SK-N-SH (cell line): ENCODE measurements around the gene PTK7. TPM values are rescaled to one million over a fixed set of nuclear protein-coding genes. Genes with fewer than 3 reads are reported as not detected.
A peak's percentile ranks its signal among the peaks of the same experiment; 100 is the strongest.

Experiments used
- CTCF ChIA-PET: fragments of 300-600, 350-600 bp; formaldehyde crosslinking; extraction: SDS; loops from one replicate; lab custom pipeline; 2021; lab: Yijun Ruan, JAX
- POLR2A ChIA-PET: fragments of 350-600 bp; sonication (Branson Sonifier 250); formaldehyde crosslinking; extraction: SDS; loops from one replicate; lab custom pipeline; 2020; ENCODE audit warnings: antibody characterized with exemption, inconsistent platforms; lab: Yijun Ruan, JAX
- DNase-seq: peaks from one replicate; pipeline ENCODE4 v3.0.0; 2012
- H2AFZ ChIP-seq: fragments of 200-600 bp; sonication (generic); 2 replicates; pipeline ENCODE4 v1.8.1; 2016; ENCODE audit warnings: antibody characterized with exemption, mild to moderate bottlenecking, low read depth
- H3F3A ChIP-seq: fragments of 200-600 bp; sonication (generic); replicated peaks from 2 replicates; pipeline ENCODE3; 2016; ENCODE audit warnings: antibody characterized with exemption, mild to moderate bottlenecking; ENCODE audit not compliant: insufficient read depth
- H3K27ac ChIP-seq, 2 experiments: fragments of 200-500 bp in 1 of 2; fragments of 200-600 bp in 1 of 2; sonication (Bioruptor generic) in 1 of 2; sonication (generic), shearing (Covaris generic) in 1 of 2; 2 replicates each; pipeline versions ENCODE4 v1.5.1 to v1.6.1; 2014 to 2016; ENCODE audit warnings: low read depth in 2 of 2, inconsistent platforms in 1 of 2, low read length in 1 of 2, mild to moderate bottlenecking in 1 of 2, mixed read lengths in 1 of 2
- H3K27me3 ChIP-seq: fragments of 200-600 bp; sonication (generic), shearing (Covaris generic); 2 replicates; pipeline ENCODE4 v1.6.1; 2016; ENCODE audit warnings: mixed run types; ENCODE audit not compliant: insufficient read depth
- H3K36me3 ChIP-seq, 2 experiments: fragments of 200-500 bp in 1 of 2; fragments of 200-600 bp in 1 of 2; sonication (Bioruptor generic) in 1 of 2; sonication (generic) in 1 of 2; replicated peaks in 1 of 2; 2 replicates each; pipeline versions ENCODE3 to v1.5.1; 2014 to 2016; ENCODE audit warnings: low read length in 1 of 2, mild to moderate bottlenecking in 1 of 2; ENCODE audit not compliant: insufficient read depth in 2 of 2, control insufficient read depth in 1 of 2
- H3K4me1 ChIP-seq, 2 experiments: fragments of 200-500 bp in 1 of 2; fragments of 200-600 bp in 1 of 2; sonication (Bioruptor generic) in 1 of 2; sonication (generic), shearing (Covaris generic) in 1 of 2; 2 replicates each; pipeline versions ENCODE4 v1.5.1 to v1.6.1; 2014 to 2016; ENCODE audit warnings: low read depth in 1 of 2, low read length in 1 of 2, mixed run types in 1 of 2; ENCODE audit not compliant: insufficient read depth in 2 of 2, control insufficient read depth in 1 of 2
- H3K4me2 ChIP-seq: fragments of 200-600 bp; sonication (generic), shearing (Covaris generic); 2 replicates; pipeline ENCODE4 v1.6.1; 2017; ENCODE audit warnings: mixed run types
- H3K4me3 ChIP-seq, 2 experiments: fragments of 200-500 bp in 1 of 2; fragments of 200-600 bp in 1 of 2; sonication (Bioruptor generic) in 1 of 2; sonication (generic), shearing (Covaris generic) in 1 of 2; 2 replicates each; pipeline versions ENCODE4 v1.5.1 to v1.8.1; 2014 to 2016; ENCODE audit warnings: low read depth in 2 of 2, inconsistent platforms in 1 of 2, low read length in 1 of 2, mild to moderate bottlenecking in 1 of 2, mixed read lengths in 1 of 2, moderate library complexity in 1 of 2
- H3K79me2 ChIP-seq: fragments of 200-600 bp; sonication (generic); 2 replicates; pipeline ENCODE4 v1.8.1; 2017; ENCODE audit warnings: mild to moderate bottlenecking; ENCODE audit not compliant: insufficient read depth
- H3K9ac ChIP-seq: fragments of 200-600 bp; sonication (generic); 2 replicates; pipeline ENCODE4 v1.6.1; 2017; ENCODE audit warnings: mixed run types
- H3K9me2 ChIP-seq: fragments of 200-600 bp; sonication (generic); 2 replicates; pipeline ENCODE4 v1.6.1; 2017; ENCODE audit warnings: mixed run types
- H3K9me3 ChIP-seq: fragments of 200-600 bp; sonication (generic); 2 replicates; pipeline ENCODE4 v1.6.1; 2017; ENCODE audit warnings: mixed run types, mild to moderate bottlenecking, moderate library complexity
- H4K20me1 ChIP-seq: fragments of 200-600 bp; sonication (generic); 2 replicates; pipeline ENCODE4 v1.6.1; 2017; ENCODE audit warnings: mild to moderate bottlenecking, mixed run types; ENCODE audit not compliant: insufficient read depth
- CHD2 ChIP-seq: fragments of 150-350 bp; IDR thresholded peaks from 2 replicates; pipeline ENCODE4 v1.6.1; 2018; ENCODE audit warnings: low read length; ENCODE audit not compliant: partially characterized antibody
- EZH2phosphoT487 ChIP-seq: fragments of 200-600 bp; sonication (generic); IDR thresholded peaks from 2 replicates; pipeline ENCODE4 v1.6.1; 2017; ENCODE audit warnings: low read depth, mixed run types, mild to moderate bottlenecking, antibody characterized with exemption, moderate library complexity, borderline replicate concordance
- FOXM1 ChIP-seq: IDR thresholded peaks from 2 replicates; pipeline ENCODE4 v1.4.0; 2012; ENCODE audit warnings: low read depth, mild to moderate bottlenecking
- IRF3 ChIP-seq: fragments of 150-350 bp; IDR thresholded peaks from 2 replicates; pipeline ENCODE4 v1.6.1; 2016; ENCODE audit warnings: mild to moderate bottlenecking, low read depth, low read length
- JUND ChIP-seq: IDR thresholded peaks from 2 replicates; pipeline ENCODE4 v1.4.0; 2012
- MEF2A ChIP-seq: IDR thresholded peaks from 2 replicates; pipeline ENCODE4 v1.4.0; 2012; ENCODE audit warnings: low read depth, borderline replicate concordance
- MXI1 ChIP-seq: IDR thresholded peaks from 2 replicates; pipeline ENCODE4 v1.6.1; 2012; ENCODE audit warnings: mild to moderate bottlenecking, low read depth, low read length, improper control_type of control experiment
- PBX3 ChIP-seq: IDR thresholded peaks from 2 replicates; pipeline ENCODE4; 2012
- RAD21 ChIP-seq: IDR thresholded peaks from 2 replicates; pipeline ENCODE4 v1.6.1; 2012; ENCODE audit warnings: mild to moderate bottlenecking, low read length
- RCOR1 ChIP-seq: fragments of 150-350 bp; IDR thresholded peaks from 2 replicates; pipeline ENCODE4 v1.6.1; 2017; ENCODE audit warnings: antibody characterized with exemption, low read length
- RFX5 ChIP-seq: IDR thresholded peaks from 2 replicates; pipeline ENCODE4 v1.6.1; 2012; ENCODE audit warnings: mild to moderate bottlenecking, improper control_type of control experiment, low read length
- RXRA ChIP-seq: IDR thresholded peaks from 2 replicates; pipeline ENCODE4 v1.4.0; 2012; ENCODE audit warnings: low read depth, mild to moderate bottlenecking, borderline replicate concordance
- SIN3A ChIP-seq: IDR thresholded peaks from 2 replicates; pipeline ENCODE4 v1.6.1; 2012; ENCODE audit warnings: low read depth, mild to moderate bottlenecking, low read length, moderate library complexity, borderline replicate concordance
- SMC3 ChIP-seq: IDR thresholded peaks from 2 replicates; pipeline ENCODE4 v1.6.1; 2012; ENCODE audit warnings: low read depth, low read length, improper control_type of control experiment
- TCF12 ChIP-seq: IDR thresholded peaks from 2 replicates; pipeline ENCODE4 v1.4.0; 2012
- YY1 ChIP-seq: IDR thresholded peaks from 2 replicates; pipeline ENCODE4 v1.4.0; 2012; ENCODE audit warnings: low read depth, mild to moderate bottlenecking
- ZBTB33 ChIP-seq: IDR thresholded peaks from 2 replicates; pipeline ENCODE4 v1.4.0; 2012; ENCODE audit warnings: low read depth, borderline replicate concordance
- WGBS: methylation state at CpG from one replicate; pipeline ENCODE4 v1.1.6; 2017; ENCODE audit warnings: low lambda C conversion rate; 5-methylcytosine and 5-hydroxymethylcytosine counted together
- polyA plus RNA-seq, 3 experiments: library from polyadenylated mRNA; depleted of rRNA; stranded (reverse); fragments of >200 nt; gene quantifications; 2 replicates each; pipeline ENCODE4 v1.2.3, GENCODE V29; 2012

PTK7 gene
- polyA plus RNA-seq, 1 of the 3 experiments (the other 2 are of a cell fraction), result 105 TPM

- H3K9ac ChIP-seq, result no peak overlapping the region; the same call in 1 of the 2 replicates
These were observed 13.9 kb downstream of the PTK7 start for GRCh38 chr6:43089874-43090558.

GRCh38 chr6:43090559-43090956 lies 14.4 kb downstream of the PTK7 start:
- H3K4me2 ChIP-seq, result peak overlapping the region; percentile 64
- POLR2A ChIA-PET, result interaction anchor here (1.0 kb wide), 1 partner anchor 13 kb away, joined by 4 read pairs; no protein-coding TSS in a partner anchor
- peaks cover 100% of the 10 kb centered on the region for H3K79me2 ChIP-seq
- H3K4me3 ChIP-seq, result no peak overlapping the region
- no peaks in the 10 kb centered on the region for H3K36me3 ChIP-seq
- no peak for DNase-seq
- TF ChIP-seq PBX3 (no peak), SMC3 (no peak), JUND (no peak), FOXM1 (no peak), RAD21 (no peak), CHD2 (no peak), IRF3 (no peak), SIN3A (no peak), RFX5 (no peak), TCF12 (no peak), EZH2phosphoT487 (no peak), YY1 (no peak), RXRA (no peak), ZBTB33 (no peak), MXI1 (no peak), MEF2A (no peak)
- TF ChIP-seq, all 33 proteins: peak for 0
- WGBS, result 55% methylated on average over 2 of the region's 2 CpGs
- H3K9me2 ChIP-seq, result no peaks in the 10 kb centered on the region
- peaks cover 18% of the 10 kb centered on the region for H3F3A ChIP-seq
- peaks cover 19 to 49% of the 10 kb centered on the region in 2 experiments for H3K4me1 ChIP-seq
- peak overlapping the region; percentile 43 to 51; a peak in 3 of 4 replicates for H3K27ac ChIP-seq
- no peaks in the 10 kb centered on the region for H3K27me3 ChIP-seq
- H4K20me1 ChIP-seq, result peaks cover 19% of the 10 kb centered on the region
- H3K9me3 ChIP-seq, result no peaks in the 10 kb centered on the region
- CTCF ChIA-PET, result interaction anchor here (0.8 to 2.4 kb wide), 4 partner anchors 9 to 53 kb away, joined by 3 to 8 read pairs (median 4); no protein-coding TSS in a partner anchor
- no peak overlapping the region; the same call in 1 of the 2 replicates for H3K9ac ChIP-seq
- no peak overlapping the region for H2AFZ ChIP-seq

More at GRCh38 chr6:43089874-43090558, 13.9 kb downstream of the PTK7 start:
- peaks cover 100% of the 10 kb centered on the region for H3K79me2 ChIP-seq
- H2AFZ ChIP-seq, result no peak overlapping the region
- 81% methylated on average over 4 of the region's 8 CpGs for WGBS
- no peaks in the 10 kb centered on the region for H3K36me3 ChIP-seq
- DNase-seq, result no peak
- peaks cover 14% of the 10 kb centered on the region for H3F3A ChIP-seq
- no peaks in the 10 kb centered on the region for H3K9me3 ChIP-seq
- peak overlapping the region; percentile 64 for H3K4me2 ChIP-seq
- H3K27me3 ChIP-seq, result no peaks in the 10 kb centered on the region
- peaks cover 19 to 48% of the 10 kb centered on the region in 2 experiments for H3K4me1 ChIP-seq
- H4K20me1 ChIP-seq, result peaks cover 19% of the 10 kb centered on the region
- CTCF ChIA-PET, result interaction anchor here (1.1 to 2.4 kb wide), 3 partner anchors 10 to 53 kb away, joined by 3 to 8 read pairs (median 5); no protein-coding TSS in a partner anchor
- POLR2A ChIA-PET, result interaction anchor here (1.0 kb wide), 1 partner anchor 12 kb away, joined by 4 read pairs; no protein-coding TSS in a partner anchor
- no peak for TF ChIP-seq RCOR1
- H3K4me3 ChIP-seq, result no peak overlapping the region
- H3K9me2 ChIP-seq, result no peaks in the 10 kb centered on the region
- H3K27ac ChIP-seq, result peak overlapping the region; percentile 43 to 51; a peak in 3 of 4 replicates
